HG03521 (cell line): ENCODE data around the gene ORAI3.

ENCODE experiments used
- ATAC-seq: cut with Tn5 transposase; IDR thresholded peaks from one replicate; pipeline ENCODE4 v1.9.1; 2021; ENCODE audit warnings: mild to moderate bottlenecking, moderate library complexity; ENCODE audit not compliant: unreplicated experiment

Gene ORAI3

DNA sequence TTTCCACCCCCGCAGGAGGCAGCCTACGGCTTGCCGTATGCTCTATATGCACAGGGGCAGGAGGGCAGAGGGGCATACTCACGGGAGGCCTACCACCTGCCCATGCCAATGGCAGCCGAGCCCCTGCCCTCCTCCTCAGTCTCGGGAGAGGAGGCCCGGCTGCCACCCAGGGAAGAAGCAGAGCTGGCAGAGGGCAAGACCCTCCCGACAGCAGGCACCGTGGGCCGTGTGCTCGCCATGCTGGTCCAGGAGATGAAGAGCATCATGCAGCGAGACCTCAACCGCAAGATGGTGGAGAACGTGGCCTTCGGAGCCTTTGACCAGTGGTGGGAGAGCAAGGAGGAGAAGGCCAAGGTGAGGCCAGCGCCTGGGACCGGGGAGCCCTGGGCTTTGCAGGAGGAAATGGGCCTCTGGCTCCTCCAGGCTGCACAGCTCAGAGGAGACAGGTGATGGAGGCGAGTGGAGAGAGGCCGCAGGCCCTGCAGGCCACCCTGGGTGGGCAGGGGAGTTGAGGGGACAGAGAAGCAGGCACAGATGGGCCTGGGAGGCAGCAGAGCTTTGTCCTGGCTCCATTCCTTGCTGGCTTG is 17.3 kb downstream of the ORAI3 start:
- no peak for ATAC-seq

DNA sequence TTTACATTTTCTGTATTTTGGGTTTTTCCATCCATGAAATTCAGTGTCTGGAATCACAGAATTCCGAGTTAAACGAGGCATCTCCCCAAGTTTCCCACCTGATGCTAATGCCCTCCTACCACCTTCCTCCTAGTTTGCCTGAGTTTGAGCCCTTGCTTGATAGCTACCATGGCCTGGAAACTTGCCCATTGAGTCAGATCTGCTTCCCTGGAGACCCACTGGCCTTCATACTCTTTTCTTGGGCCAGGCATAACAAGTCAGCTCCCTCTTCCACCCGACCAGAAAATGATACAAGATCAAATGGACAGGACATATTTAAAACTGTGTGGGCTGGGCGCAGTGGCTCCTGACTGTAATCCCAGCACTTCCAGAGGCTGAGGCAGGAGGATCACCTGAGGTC is 18.9 kb downstream of the ORAI3 start:
- no peak for ATAC-seq

DNA sequence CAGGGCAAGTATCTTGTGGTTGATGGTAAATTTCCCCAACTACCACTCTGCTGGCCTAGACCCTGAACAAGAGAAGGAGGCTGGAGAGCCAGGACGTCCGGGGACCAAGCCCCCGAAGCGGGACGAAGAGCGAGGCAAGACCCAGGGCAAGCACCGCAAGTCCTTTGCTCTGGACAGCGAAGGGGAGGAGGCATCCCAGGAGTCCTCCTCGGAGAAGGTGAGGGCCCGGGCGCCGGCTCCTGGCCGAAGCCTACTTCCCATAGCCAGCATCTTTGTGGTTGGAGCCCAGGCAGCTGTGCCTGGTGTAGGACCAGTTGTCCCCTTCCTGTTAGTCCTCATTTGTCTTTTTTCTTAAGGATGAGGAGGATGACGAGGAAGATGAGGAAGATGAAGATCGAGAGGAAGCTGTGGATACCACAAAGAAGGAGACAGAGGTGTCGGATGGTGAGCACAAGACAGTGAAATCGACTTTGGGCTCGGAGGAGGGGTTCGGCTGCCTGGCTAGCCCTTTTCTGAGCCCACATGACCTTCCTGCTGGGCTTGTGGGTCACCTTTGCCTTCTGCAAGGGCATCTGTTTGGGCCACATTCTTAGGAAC is 20.5 kb downstream of the ORAI3 start:
- ATAC-seq = no peak

DNA sequence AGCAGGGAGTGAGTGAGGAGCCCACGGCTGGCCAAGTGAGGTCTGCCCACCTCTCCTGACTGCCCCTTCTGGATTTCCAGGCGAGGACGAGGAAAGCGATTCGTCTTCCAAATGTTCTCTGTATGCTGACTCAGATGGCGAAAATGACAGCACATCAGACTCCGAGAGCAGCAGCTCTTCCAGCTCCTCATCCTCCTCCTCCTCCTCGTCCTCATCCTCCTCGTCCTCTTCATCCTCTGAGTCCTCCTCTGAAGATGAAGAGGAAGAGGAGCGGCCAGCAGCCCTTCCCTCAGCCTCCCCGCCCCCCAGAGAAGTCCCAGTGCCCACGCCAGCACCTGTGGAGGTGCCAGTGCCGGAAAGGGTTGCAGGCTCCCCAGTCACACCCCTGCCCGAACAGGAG is 22.4 kb downstream of the ORAI3 start:
- ATAC-seq = no peak

DNA sequence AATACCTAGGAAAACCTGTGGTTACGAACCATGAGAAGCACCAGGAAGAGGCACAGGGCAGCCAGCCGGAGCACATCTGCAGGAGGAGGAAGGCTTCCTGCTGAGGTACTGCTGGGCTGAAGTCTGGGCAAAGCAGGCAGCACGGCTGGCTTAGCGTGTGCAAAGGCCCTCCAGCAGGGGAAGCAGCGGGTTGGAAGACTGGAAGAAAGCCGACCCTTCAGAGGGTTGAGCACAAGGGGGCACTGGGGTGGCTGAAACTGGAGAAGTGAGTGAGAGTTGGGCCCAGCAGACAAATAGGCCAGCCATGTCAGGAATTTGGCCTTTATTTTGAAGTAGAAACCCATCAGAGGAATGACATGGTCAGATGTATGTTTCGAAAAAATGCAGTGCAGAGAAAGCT is 24.0 kb downstream of the ORAI3 start:
- no peak for ATAC-seq

DNA sequence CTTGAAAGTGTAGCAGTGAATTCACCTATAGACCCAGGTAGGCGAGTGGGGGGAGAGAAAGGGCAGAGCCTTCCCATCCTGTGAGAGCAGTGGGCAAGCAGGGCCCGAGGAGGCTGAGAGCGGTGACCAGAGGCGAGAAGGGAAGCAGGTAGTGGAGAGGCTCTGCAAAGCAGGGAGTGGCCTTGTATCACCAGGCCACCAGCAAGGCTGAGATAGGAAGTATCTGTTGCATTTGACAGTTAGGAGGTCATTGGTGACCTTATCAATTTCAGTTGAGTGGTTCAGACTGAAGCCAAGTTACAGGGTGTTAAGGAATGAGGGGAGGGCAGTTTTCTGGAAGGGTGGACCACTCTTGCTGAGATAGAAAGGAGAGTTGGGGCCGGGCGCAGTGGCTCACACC is 25.5 kb downstream of the ORAI3 start:
- ATAC-seq = no peak

DNA sequence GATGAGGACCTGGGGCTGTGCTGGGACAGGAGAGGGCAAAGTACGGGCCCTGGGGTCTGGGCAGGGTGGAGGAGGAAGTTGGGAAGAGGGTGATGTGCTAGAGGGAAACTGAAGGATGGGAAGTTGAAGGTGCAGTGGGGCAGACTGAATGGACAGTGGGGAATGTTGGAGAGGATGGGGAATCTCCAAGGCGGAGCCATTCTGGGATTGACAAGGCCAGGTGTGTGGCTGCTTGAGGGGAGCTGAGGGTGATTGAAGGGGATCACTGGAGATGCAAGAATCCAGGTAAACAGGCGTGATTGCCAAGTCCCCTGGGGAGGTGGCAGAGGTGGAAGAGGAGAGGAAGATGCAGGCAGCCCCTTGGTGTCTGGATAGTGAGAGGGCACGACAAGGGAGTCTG is 27.6 kb downstream of the ORAI3 start:
- ATAC-seq = no peak

DNA sequence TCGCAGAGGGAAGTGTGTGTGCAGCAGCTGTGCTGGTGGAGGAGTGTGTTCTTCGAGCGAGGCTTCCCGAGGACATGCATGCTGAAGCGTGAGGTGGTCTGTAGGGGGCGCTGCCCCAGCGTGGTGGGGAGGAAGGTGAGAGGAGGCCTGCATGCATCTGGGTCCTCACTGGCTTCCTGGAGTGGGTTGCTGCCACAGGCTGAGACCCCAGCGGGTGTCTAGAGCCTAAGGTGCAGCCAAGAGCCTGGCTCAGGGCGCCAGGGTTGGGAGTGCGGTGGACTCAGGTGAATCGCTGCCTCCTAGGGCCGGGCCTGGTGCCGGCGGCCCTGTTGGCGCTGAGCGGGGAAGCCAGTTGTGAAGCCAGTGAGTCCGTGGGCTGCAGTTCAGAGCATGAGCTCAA is 28.6 kb downstream of the ORAI3 start:
- no peak for ATAC-seq

DNA sequence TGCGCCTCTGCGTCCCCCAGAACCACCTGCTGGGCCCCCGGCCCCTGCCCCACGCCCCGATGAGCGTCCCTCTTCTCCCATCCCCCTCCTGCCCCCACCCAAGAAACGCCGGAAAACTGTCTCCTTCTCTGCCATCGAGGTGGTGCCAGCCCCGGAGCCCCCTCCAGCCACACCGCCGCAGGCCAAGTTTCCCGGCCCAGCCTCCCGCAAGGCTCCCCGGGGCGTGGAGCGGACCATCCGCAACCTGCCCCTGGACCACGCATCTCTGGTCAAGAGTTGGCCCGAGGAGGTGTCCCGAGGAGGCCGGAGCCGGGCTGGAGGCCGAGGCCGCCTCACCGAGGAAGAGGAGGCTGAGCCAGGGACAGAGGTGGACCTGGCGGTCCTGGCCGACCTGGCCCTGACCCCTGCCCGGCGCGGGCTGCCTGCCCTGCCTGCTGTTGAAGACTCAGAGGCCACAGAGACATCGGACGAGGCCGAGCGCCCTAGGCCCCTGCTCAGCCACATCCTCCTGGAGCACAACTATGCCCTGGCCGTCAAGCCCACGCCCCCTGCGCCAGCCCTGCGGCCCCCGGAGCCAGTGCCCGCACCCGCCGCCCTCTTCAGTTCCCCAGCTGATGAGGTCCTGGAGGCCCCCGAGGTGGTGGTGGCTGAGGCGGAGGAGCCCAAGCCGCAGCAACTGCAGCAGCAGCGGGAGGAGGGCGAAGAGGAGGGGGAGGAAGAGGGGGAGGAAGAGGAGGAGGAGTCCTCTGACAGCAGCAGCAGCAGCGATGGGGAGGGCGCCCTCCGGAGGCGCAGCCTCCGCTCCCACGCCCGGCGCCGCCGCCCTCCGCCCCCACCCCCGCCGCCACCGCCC is 30.5 kb downstream of the ORAI3 start:
- no peak for ATAC-seq

DNA sequence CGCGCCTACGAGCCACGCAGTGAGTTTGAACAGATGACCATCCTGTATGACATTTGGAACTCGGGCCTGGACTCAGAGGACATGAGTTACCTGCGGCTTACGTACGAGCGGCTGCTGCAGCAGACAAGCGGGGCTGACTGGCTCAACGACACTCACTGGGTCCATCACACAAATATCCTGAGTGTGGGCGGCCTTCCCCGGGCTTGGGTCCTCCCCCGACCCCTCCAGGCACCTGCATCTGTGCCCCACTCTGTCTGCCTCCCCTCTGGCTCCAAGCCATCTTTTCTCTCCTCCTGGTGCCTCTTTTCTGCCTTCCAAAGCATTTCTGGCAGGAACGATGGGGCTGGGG is 31.1 kb downstream of the ORAI3 start:
- ATAC-seq = no peak

DNA sequence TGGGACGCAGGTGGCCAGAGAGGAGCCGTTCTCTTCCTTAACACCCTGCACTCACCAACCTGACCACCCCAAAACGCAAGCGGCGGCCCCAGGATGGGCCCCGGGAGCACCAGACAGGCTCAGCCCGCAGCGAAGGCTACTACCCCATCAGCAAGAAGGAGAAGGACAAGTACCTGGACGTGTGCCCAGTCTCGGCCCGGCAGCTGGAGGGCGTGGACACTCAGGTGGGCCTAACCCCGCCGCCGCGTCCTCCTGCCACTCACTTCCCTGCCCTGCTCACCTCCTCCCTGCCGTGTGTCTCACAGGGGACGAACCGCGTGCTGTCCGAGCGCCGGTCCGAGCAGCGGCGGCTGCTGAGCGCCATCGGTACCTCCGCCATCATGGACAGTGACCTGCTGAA is 31.6 kb downstream of the ORAI3 start:
- ATAC-seq = no peak

DNA sequence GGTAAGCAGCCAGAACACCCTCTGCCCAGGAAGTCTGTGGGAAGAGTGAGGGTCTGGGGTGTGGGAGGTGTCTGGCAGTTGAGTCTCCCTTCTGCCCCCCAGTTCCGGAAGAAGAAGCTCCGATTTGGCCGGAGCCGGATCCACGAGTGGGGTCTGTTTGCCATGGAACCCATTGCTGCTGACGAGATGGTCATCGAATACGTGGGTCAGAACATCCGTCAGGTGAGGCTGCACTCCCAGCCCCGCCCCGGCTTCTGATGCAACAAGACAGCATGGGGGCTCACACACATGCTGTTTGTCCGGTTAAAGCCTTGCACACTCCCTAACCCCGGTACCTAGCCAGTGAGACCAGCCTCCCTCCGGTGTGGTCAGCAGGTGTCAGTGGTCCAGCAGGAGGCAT is 32.1 kb downstream of the ORAI3 start:
- no peak for ATAC-seq

DNA sequence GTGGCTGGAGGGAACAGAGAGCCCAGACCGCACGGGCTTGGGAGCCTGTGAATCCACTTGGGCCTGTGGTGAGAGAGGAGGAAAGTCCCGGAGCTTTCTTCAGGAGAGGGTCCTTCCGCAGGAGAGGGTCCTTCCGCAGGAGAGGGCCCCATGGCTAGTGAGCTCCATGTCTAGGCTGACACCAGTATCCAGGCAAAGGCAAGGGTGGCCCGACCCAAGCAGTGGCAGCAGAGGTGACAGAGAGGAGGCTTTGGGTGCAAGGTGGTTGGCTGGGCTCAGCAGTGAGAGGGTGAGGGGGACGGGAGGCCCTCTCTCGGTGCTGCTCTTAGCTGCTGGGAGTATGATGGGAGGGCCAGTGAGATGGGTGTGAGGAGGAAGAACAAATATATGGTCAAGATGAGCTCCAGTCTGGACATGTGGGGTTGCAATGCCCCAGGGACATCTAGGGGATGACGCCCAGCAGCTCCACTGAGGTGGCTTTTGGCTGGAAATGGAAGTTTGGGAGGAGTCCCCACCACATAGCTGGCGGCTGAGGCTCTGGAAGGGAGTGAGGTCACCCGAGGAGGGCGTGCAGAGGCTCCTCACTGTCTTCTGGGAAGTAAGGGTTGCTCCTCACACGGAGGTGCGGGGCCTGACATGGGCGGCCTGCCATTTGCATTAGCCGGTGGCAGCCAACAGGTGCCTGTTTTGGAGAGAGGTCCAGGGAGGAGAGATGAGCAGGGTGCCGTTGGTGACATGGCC is 33.9 kb downstream of the ORAI3 start:
- no peak for ATAC-seq

DNA sequence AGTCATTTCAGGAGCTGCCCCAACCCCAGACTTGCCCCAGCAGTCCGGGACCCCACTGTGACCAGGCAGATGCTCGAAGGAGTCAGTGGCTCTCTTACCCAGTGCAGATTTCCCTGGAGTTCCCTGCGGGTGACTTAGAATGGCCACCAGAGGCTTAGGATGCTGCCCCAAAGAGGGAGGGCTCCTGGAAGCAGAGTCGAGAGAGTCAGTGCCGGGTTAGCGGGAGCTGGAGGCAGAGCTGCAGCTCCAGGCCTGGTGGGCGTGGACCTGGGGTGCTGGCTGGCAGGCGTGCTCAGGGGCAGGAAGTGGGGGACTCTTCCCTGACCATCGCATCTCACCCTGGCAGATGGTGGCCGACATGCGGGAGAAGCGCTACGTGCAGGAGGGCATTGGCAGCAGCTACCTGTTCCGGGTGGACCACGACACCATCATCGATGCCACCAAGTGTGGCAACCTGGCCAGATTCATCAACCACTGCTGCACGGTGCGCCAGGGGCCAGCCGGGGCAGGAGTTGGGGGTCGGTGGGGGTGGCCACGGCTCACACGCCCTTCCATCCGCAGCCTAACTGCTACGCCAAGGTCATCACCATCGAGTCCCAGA is 34.5 kb downstream of the ORAI3 start:
- no peak for ATAC-seq

DNA sequence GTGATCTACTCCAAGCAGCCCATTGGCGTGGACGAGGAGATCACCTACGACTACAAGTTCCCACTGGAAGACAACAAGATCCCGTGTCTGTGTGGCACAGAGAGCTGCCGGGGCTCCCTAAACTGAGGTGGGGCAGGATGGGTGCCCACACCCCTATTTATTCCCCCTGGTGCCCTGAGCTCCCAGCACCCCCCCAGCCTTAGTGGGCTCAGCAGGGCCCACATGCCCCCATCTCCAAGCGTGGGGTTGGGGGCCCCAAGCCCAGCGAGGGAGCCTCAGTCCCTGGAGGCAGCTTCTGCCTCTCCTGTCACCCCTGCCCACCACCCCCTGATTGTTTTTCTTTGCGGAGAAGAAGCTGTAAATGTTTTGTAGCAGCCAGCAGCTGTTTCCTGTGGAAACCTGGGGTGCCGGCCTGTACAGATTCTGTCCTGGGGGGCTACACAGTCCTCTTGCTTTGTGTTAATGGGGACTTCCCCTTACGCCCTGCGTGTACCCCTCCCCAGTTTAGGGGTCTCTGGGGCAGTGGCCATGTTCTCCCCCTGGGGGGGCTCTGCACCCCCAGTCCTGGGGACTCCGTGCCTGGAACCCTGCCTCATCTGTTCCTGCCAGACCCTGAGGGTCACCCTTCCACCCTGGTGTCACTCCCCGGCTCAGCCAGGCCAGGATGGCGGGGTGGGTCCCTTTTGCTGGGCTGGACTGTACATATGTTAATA is 35.2 kb downstream of the ORAI3 start:
- ATAC-seq = no peak

DNA sequence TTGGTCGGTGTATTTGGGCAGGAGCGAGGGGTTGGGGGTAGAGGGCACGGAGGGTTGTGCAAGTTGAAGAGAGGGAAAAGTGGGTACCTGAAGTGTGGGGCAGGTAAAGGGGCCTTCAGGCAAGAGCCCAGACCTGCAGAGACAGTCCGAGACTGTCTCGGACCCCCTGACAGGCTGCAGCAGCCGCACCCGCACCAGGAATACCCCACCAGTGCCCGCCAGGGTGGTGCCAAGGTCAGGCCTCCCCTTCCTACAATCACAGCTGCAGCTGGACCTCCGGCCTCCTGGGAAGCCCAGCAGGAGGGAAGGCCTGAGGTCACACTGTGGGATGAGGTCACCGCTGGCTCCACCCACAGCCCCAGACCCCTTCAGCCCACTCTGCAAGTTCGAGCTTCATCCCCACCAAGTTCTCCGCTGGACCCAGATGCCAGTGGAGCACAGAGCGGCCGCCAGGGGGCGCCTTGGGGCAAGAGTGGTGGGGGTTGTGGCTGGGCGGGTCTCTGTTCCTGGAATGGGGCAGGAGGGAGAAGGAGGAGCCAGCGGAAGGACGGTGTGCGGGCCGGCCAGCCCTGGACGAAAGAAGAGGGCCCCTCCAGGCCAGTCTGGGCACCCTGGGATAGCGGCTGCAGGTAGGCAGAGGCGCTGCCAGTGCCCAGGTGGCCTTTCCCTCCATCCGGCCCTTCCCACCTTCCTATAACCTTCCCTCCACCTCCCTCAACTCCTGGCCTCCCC is 36.0 kb downstream of the ORAI3 start, which contains the start of gene HSD3B7:
HSD3B7 (plus strand) TSS at position 539 of the 732 bp plus-strand sequence. CDS start 452 bp downstream, outside the sequence.
- no peak for ATAC-seq

DNA sequence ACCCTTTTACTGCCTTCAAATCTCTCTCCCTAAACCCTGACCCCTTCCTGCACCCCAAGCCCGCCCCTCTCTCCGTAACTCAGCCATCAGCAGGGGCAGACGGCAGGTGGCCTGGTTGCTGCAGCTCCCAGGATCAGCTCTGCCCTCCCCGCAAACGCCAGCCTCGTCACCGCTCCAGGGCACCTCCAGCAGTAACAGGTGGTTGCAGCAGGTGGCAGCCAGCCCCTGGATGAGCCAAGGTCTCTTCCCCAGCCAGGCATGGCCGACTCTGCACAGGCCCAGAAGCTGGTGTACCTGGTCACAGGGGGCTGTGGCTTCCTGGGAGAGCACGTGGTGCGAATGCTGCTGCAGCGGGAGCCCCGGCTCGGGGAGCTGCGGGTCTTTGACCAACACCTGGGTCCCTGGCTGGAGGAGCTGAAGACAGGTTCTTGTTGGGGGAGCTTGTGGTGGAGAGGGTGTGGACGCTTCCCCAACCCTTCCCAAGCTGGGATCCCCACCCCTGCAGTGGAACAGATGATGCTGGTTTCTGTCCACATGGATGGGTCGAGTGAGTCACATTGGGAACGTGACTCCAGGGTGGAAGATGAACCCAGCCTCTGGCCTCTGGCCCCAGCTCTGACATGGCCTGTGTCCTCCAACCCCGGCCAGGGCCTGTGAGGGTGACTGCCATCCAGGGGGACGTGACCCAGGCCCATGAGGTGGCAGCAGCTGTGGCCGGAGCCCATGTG is 36.7 kb downstream of the ORAI3 start:
- ATAC-seq = no peak

DNA sequence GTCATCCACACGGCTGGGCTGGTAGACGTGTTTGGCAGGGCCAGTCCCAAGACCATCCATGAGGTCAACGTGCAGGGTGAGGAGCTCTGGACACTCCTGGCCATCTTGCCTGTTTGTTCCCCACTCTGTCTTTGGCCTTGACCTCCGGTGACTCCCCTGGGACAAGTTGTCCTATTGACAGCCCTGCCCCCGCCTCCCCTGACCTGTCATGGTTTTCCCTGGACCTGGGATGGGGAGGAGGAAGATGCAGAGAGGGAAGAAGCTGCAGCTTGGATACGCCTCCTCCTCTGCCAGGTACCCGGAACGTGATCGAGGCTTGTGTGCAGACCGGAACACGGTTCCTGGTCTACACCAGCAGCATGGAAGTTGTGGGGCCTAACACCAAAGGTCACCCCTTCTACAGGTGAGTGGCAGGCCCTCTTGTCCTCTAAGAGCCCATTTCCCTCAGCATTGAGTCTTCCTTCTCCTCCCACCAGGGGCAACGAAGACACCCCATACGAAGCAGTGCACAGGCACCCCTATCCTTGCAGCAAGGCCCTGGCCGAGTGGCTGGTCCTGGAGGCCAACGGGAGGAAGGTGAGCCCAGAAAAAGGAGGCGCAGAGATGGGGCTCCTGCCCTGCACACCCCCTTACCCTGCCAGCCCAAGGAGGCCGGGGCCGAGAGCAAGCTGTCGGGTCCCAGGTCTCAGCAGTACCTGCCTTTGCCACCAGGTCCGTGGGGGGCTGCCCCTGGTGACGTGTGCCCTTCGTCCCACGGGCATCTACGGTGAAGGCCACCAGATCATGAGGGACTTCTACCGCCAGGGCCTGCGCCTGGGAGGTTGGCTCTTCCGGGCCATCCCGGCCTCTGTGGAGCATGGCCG is 37.5 kb downstream of the ORAI3 start:
- no peak for ATAC-seq
